HCT116 (cell line): Measurements from ENCODE around the gene TRMT10C. TPM values are rescaled to one million over a fixed set of nuclear protein-coding genes. Genes with fewer than 3 reads are reported as not detected.

Source experiments
- ATAC-seq: fragments of 200-7000 bp; cut with Tn5 transposase; 2 replicates; pipeline ENCODE4 v1.9.1; 2020; ENCODE audit warnings: mild to moderate bottlenecking, moderate library complexity
- BruUV-seq: library from RNA; stranded (reverse); fragments of 400-500 nt; replicated peaks from 2 replicates; lab custom pipeline; 2021; lab: Mats Ljungman, UMichigan
- CTCF ChIA-PET: fragments of 300-600 bp; sonication (Branson Sonifier 250); formaldehyde crosslinking; loops from one replicate; lab custom pipeline; 2021; ENCODE audit warnings: antibody characterized with exemption; lab: Charles Lee
- POLR2A ChIA-PET: fragments of 300-600, 350-600 bp; sonication (Branson Sonifier 250); formaldehyde crosslinking; loops from one replicate; lab custom pipeline; 2021; ENCODE audit warnings: antibody characterized with exemption; lab: Charles Lee
- RAD21 ChIA-PET, 2 experiments: fragments of 300-600 bp; sonication (Branson Sonifier 250); formaldehyde crosslinking; loops; one replicate each; lab custom pipeline; 2023; ENCODE audit warnings: low total read pairs in 2 of 2; ENCODE audit not compliant: uncharacterized antibody in 2 of 2, unreplicated experiment in 2 of 2, low non-redundant PET in 1 of 2; lab: Charles Lee
- DNase-seq: peaks from one replicate; pipeline ENCODE4 v3.0.0-alpha.2; 2010; ENCODE audit warnings: low read depth, low spot score
- H2AFZ ChIP-seq: fragments of 200-600 bp; shearing (Covaris generic), sonication (generic); 2 replicates; pipeline ENCODE4 v1.6.1; 2017; ENCODE audit warnings: low read depth, mixed run types, mixed read lengths, antibody characterized with exemption, low read length; ENCODE audit not compliant: poor library complexity, severe bottlenecking
- H3K27ac ChIP-seq: 2 replicates; pipeline ENCODE4 v1.5.1; 2012; ENCODE audit warnings: low read depth, low read length
- H3K27me3 ChIP-seq: fragments of 200-600 bp; sonication (generic); 2 replicates; pipeline ENCODE4 v1.6.1; 2016; ENCODE audit warnings: mixed run types, low read length, mixed read lengths; ENCODE audit not compliant: insufficient read depth
- H3K36me3 ChIP-seq, 2 experiments: fragments of 200-500 bp in 1 of 2; fragments of 200-600 bp in 1 of 2; sonication (Bioruptor generic) in 1 of 2; sonication (generic) in 1 of 2; 2 replicates each; pipeline versions ENCODE4 v1.5.1 to v1.6.1; 2014 to 2016; ENCODE audit warnings: low read length in 2 of 2, inconsistent platforms in 1 of 2, mixed read lengths in 1 of 2, mixed run types in 1 of 2; ENCODE audit not compliant: insufficient read depth in 2 of 2, control insufficient read depth in 1 of 2
- H3K4me1 ChIP-seq, 2 experiments: fragments of 200-600 bp in 1 of 2; sonication (generic) in 1 of 2; 2 replicates each; pipeline versions ENCODE4 v1.5.1 to v1.6.1; 2012 to 2017; ENCODE audit warnings: low read length in 2 of 2, inconsistent platforms in 1 of 2, mild to moderate bottlenecking in 1 of 2, mixed read lengths in 1 of 2, mixed run types in 1 of 2, moderate library complexity in 1 of 2; ENCODE audit not compliant: insufficient read depth in 2 of 2, control insufficient read depth in 1 of 2
- H3K4me2 ChIP-seq: fragments of 200-600 bp; sonication (generic); 2 replicates; pipeline ENCODE4 v1.6.1; 2017; ENCODE audit warnings: mixed run types, low read length, mixed read lengths
- H3K4me3 ChIP-seq, 2 experiments: fragments of 200-600 bp in 1 of 2; sonication (generic) in 1 of 2; replicated peaks in 1 of 2; 2 replicates each; pipeline ENCODE4 v1.5.1; 2011 to 2016; ENCODE audit warnings: low read length in 2 of 2, control low read depth in 1 of 2, low read depth in 1 of 2, mild to moderate bottlenecking in 1 of 2, mixed read lengths in 1 of 2, mixed run types in 1 of 2
- H3K79me2 ChIP-seq: fragments of 200-600 bp; sonication (generic); 2 replicates; pipeline ENCODE4 v1.6.1; 2017; ENCODE audit warnings: mild to moderate bottlenecking, mixed run types, low read length, moderate library complexity, mixed read lengths; ENCODE audit not compliant: insufficient read depth
- H3K9ac ChIP-seq: fragments of 200-600 bp; sonication (generic); 2 replicates; pipeline ENCODE4 v1.6.1; 2016; ENCODE audit warnings: low read length, mixed read lengths
- H3K9me2 ChIP-seq: fragments of 200-600 bp; sonication (generic), shearing (Covaris generic); 2 replicates; pipeline ENCODE4 v1.6.1; 2017; ENCODE audit warnings: mixed run types, mild to moderate bottlenecking, moderate library complexity; ENCODE audit not compliant: insufficient read depth
- H3K9me3 ChIP-seq, 2 experiments: fragments of 200-500 bp in 1 of 2; fragments of 200-600 bp in 1 of 2; sonication (Bioruptor generic) in 1 of 2; sonication (generic) in 1 of 2; 2 replicates each; pipeline ENCODE4 v1.6.1; 2014 to 2017; ENCODE audit warnings: low read length in 2 of 2, mixed read lengths in 2 of 2, inconsistent platforms in 1 of 2, low read depth in 1 of 2, mild to moderate bottlenecking in 1 of 2, mixed run types in 1 of 2, moderate library complexity in 1 of 2; ENCODE audit not compliant: control insufficient read depth in 1 of 2, insufficient read depth in 1 of 2
- H4K20me1 ChIP-seq: fragments of 200-600 bp; sonication (generic), shearing (Covaris generic); 2 replicates; pipeline ENCODE4 v1.6.1; 2017; ENCODE audit warnings: mixed run types, mild to moderate bottlenecking, moderate library complexity; ENCODE audit not compliant: insufficient read depth
- CBX3 ChIP-seq: IDR thresholded peaks from 2 replicates; pipeline ENCODE4 v1.6.1; 2012; ENCODE audit warnings: low read depth
- EZH2phosphoT487 ChIP-seq: fragments of 200-600 bp; IDR thresholded peaks from 2 replicates; pipeline ENCODE4 v1.6.1; 2018; ENCODE audit warnings: antibody characterized with exemption, borderline replicate concordance
- TCF7L2 ChIP-seq: IDR thresholded peaks from 2 replicates; pipeline ENCODE4 v1.7.0; 2011; ENCODE audit warnings: borderline replicate concordance, inconsistent platforms; ENCODE audit not compliant: insufficient read depth, insufficient read length; ENCODE audit errors: extremely low read depth
- ZFX ChIP-seq: fragments of 450-650 bp; IDR thresholded peaks from 2 replicates; pipeline ENCODE4 v1.6.1; 2017
- intact Hi-C: fragments of 100-400 bp; cut with micrococcal nuclease; formaldehyde crosslinking; loops from 2 replicates; pipeline ENCODE4 v1.10.0; 2022
- total RNA-seq: library from RNA; stranded (reverse); gene quantifications from one replicate; pipeline ENCODE4 v1.2.1, GENCODE V29; 2021; ENCODE audit not compliant: unreplicated experiment
- TF ChIP-seq, protein P1 (sequence below): IDR thresholded peaks from 2 replicates; pipeline ENCODE4 v1.6.1; 2012
- TF ChIP-seq, protein P2 (sequence below): IDR thresholded peaks from 2 replicates; pipeline ENCODE4 v1.6.1; 2012
- TF ChIP-seq, protein P3 (sequence below): IDR thresholded peaks from 2 replicates; pipeline ENCODE4 v1.6.1; 2011; ENCODE audit warnings: mild to moderate bottlenecking, low read length, moderate library complexity; ENCODE audit not compliant: insufficient replicate concordance; ENCODE audit errors: extremely low read depth

Gene TRMT10C
- total RNA-seq, 1 experiment from 2014 or later, result 36.4 TPM

DNA sequence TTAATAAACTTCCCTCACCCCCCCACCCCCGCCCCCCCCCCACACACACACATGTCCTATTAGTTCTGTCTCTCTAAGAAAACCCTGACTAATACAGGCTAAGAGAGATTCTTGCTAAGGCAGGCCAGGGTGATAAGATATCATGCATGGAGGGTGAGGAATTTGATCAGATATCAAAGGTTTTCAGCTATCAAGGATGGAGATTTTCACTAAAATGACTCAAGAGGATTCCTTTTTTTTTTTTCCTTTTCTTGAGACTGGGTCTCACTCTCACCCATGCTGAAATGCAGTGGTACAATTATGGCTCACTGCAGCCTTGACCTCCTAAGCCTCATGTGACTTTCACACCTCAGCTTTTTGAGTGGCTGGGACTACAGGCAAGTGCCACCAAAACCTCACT, 33.8 kb upstream of the TRMT10C start:
- BruUV-seq, result no TSS peak
- H3K4me1 ChIP-seq, result no peaks in the 10 kb centered on the region
- ATAC-seq, result no peak
- CTCF ChIA-PET, result no interaction called here
- no peaks in the 10 kb centered on the region for H4K20me1 ChIP-seq
- no peaks in the 10 kb centered on the region for H3K9me2 ChIP-seq
- no peak overlapping the region for H3K4me3 ChIP-seq
- TF ChIP-seq, protein P1, sequence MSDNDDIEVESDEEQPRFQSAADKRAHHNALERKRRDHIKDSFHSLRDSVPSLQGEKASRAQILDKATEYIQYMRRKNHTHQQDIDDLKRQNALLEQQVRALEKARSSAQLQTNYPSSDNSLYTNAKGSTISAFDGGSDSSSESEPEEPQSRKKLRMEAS, result no peak
- TF ChIP-seq TCF7L2 (no peak), EZH2phosphoT487 (no peak), ZFX (no peak), CBX3 (no peak)
- TF ChIP-seq, protein P2, sequence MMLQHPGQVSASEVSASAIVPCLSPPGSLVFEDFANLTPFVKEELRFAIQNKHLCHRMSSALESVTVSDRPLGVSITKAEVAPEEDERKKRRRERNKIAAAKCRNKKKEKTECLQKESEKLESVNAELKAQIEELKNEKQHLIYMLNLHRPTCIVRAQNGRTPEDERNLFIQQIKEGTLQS, result no peak
- TF ChIP-seq, protein P3, sequence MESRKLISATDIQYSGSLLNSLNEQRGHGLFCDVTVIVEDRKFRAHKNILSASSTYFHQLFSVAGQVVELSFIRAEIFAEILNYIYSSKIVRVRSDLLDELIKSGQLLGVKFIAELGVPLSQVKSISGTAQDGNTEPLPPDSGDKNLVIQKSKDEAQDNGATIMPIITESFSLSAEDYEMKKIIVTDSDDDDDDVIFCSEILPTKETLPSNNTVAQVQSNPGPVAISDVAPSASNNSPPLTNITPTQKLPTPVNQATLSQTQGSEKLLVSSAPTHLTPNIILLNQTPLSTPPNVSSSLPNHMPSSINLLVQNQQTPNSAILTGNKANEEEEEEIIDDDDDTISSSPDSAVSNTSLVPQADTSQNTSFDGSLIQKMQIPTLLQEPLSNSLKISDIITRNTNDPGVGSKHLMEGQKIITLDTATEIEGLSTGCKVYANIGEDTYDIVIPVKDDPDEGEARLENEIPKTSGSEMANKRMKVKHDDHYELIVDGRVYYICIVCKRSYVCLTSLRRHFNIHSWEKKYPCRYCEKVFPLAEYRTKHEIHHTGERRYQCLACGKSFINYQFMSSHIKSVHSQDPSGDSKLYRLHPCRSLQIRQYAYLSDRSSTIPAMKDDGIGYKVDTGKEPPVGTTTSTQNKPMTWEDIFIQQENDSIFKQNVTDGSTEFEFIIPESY, result no peak
- H3K27me3 ChIP-seq, result no peaks in the 10 kb centered on the region
- H3K79me2 ChIP-seq, result no peaks in the 10 kb centered on the region
- intact Hi-C loops, result no loop called here
- no peak overlapping the region for H3K9ac ChIP-seq
- no peak overlapping the region for H2AFZ ChIP-seq
- POLR2A ChIA-PET, result no interaction called here
- DNase-seq, result no peak
- RAD21 ChIA-PET, result no interaction called here
- H3K9me3 ChIP-seq, result no peaks in the 10 kb centered on the region
- no peak overlapping the region for H3K27ac ChIP-seq
- H3K36me3 ChIP-seq, result no peaks in the 10 kb centered on the region
- no peak overlapping the region for H3K4me2 ChIP-seq
